AG09309 (cell line): ENCODE measurements around the gene NEUROD2.

Source experiments
- DNase-seq: peaks from one replicate; pipeline ENCODE4 v3.0.0-alpha.2; 2010; ENCODE audit warnings: low read depth
- H3K4me3 ChIP-seq: 2 replicates; pipeline ENCODE4 v1.5.1; 2011; ENCODE audit warnings: mild to moderate bottlenecking, low read depth, low read length, moderate library complexity; ENCODE audit not compliant: control insufficient read depth
- CTCF ChIP-seq: IDR thresholded peaks from 2 replicates; pipeline ENCODE4 v1.5.1; 2011; ENCODE audit warnings: mild to moderate bottlenecking, low read depth, low read length, inconsistent platforms; ENCODE audit not compliant: insufficient read depth, control insufficient read depth; ENCODE audit errors: missing control alignments

The NEUROD2 gene

GRCh38 chr17:39629898-39630297, 22.2 kb upstream of the NEUROD2 start:
- H3K4me3 ChIP-seq, result no peak overlapping the region
- TF ChIP-seq CTCF, result no peak
- no peak for DNase-seq

- no peak for DNase-seq
- TF ChIP-seq CTCF, result no peak
- no peak overlapping the region for H3K4me3 ChIP-seq
Measured at GRCh38 chr17:39629494-39629880, 21.8 kb upstream of the NEUROD2 start.

- TF ChIP-seq CTCF, result no peak
- no peak for DNase-seq
- no peak overlapping the region for H3K4me3 ChIP-seq
Measured at GRCh38 chr17:39628655-39629493, 21.2 kb upstream of the NEUROD2 start.

- no peak for DNase-seq
- TF ChIP-seq CTCF, result no peak
- no peak overlapping the region for H3K4me3 ChIP-seq
Measured at GRCh38 chr17:39627712-39628516, 20.2 kb upstream of the NEUROD2 start.

GRCh38 chr17:39627047-39627711, 19.5 kb upstream of the NEUROD2 start:
- TF ChIP-seq CTCF, result no peak
- no peak overlapping the region; the same call in 1 of the 2 replicates for H3K4me3 ChIP-seq
- no peak for DNase-seq
